K562 (cell line): ENCODE data around the gene TMEM229B. TPM values are rescaled to one million over a fixed set of nuclear protein-coding genes. Genes with fewer than 3 reads are reported as not detected.

Source experiments
- ATAC-seq: fragments of 200-7000 bp; cut with Tn5 transposase; 3 replicates; pipeline ENCODE4 v1.9.1; 2020; ENCODE audit warnings: moderate library complexity
- BruUV-seq: library from RNA; stranded (reverse); fragments of 400-500 nt; replicated peaks from 2 replicates; lab custom pipeline; 2021; lab: Mats Ljungman, UMichigan
- CTCF ChIA-PET: fragments of 300-600 bp; formaldehyde crosslinking; extraction: SDS; loops from one replicate; lab custom pipeline; 2021; ENCODE audit warnings: low intra/inter-chr PET ratio; lab: Yijun Ruan, JAX
- POLR2A ChIA-PET: fragments of 300-600, 350-650 bp; sonication (Branson Sonifier 250); formaldehyde crosslinking; extraction: SDS; loops from one replicate; lab custom pipeline; 2021; ENCODE audit warnings: antibody characterized with exemption, inconsistent platforms; lab: Yijun Ruan, JAX
- DNase-seq, 4 experiments: peaks; one replicate each; pipeline versions ENCODE4 v3.0.0 to v3.0.0-alpha.2; 2011 to 2018; ENCODE audit warnings: low spot score in 3 of 4, mixed read lengths in 3 of 4; ENCODE audit errors: extremely low read depth in 1 of 4
- FAIRE-seq: peaks from 2 replicates; lab custom pipeline; 2011; peaks lifted over from hg19 to GRCh38; lab: Jason Lieb, UNC
- H2AFZ ChIP-seq: 2 replicates; pipeline ENCODE4 v1.6.0; 2011; ENCODE audit warnings: low read depth, low read length, control low read depth, inconsistent platforms
- H3K27ac ChIP-seq: fragments of 200-600 bp; 3 replicates; pipeline ENCODE4 v1.8.0; 2011; ENCODE audit warnings: low read depth, mild to moderate bottlenecking, control low read depth, inconsistent platforms, low read length, moderate library complexity, mixed read lengths; ENCODE audit errors: extremely low read depth
- H3K27me3 ChIP-seq, 2 experiments: fragments of 300-600 bp in 1 of 2; 2 replicates in 1 of 2; 3 replicates in 1 of 2; pipeline versions ENCODE4 v1.6.0 to v1.8.0; 2011; ENCODE audit warnings: inconsistent platforms in 2 of 2, low read length in 2 of 2, mild to moderate bottlenecking in 1 of 2, mixed read lengths in 1 of 2, moderate library complexity in 1 of 2; ENCODE audit not compliant: control insufficient read depth in 2 of 2, insufficient read depth in 2 of 2
- H3K36me3 ChIP-seq: fragments of 300-600 bp; 3 replicates; pipeline ENCODE4 v1.8.0; 2011; ENCODE audit warnings: mild to moderate bottlenecking, low read length, inconsistent platforms; ENCODE audit not compliant: control insufficient read depth, insufficient read depth
- H3K4me1 ChIP-seq, 2 experiments: fragments of 200-600 bp in 1 of 2; replicated peaks in 1 of 2; 2 replicates in 1 of 2; 3 replicates in 1 of 2; pipeline versions ENCODE4 v1.5.1 to v1.8.0; 2011; ENCODE audit warnings: inconsistent platforms in 2 of 2, low read length in 2 of 2, mild to moderate bottlenecking in 1 of 2, mixed read lengths in 1 of 2, moderate library complexity in 1 of 2; ENCODE audit not compliant: control insufficient read depth in 2 of 2, insufficient read depth in 2 of 2
- H3K4me2 ChIP-seq: 2 replicates; pipeline ENCODE4 v1.6.1; 2011; ENCODE audit warnings: low read length, control low read depth, inconsistent platforms, mixed read lengths; ENCODE audit not compliant: insufficient read depth
- H3K4me3 ChIP-seq: fragments of 200-600 bp; sonication (generic), shearing (Covaris generic); 2 replicates; pipeline ENCODE4 v1.5.1; 2016; ENCODE audit warnings: control low read depth, inconsistent platforms
- H3K79me2 ChIP-seq: fragments of 200-600 bp; 3 replicates; pipeline ENCODE4 v1.8.0; 2011; ENCODE audit warnings: low read length, inconsistent platforms; ENCODE audit not compliant: control insufficient read depth, insufficient read depth
- H3K9ac ChIP-seq, 2 experiments: 2 replicates each; pipeline versions ENCODE4 v1.6.0 to v1.6.1; 2011; ENCODE audit warnings: low read depth in 2 of 2, low read length in 2 of 2, control low read depth in 1 of 2, inconsistent platforms in 1 of 2, mild to moderate bottlenecking in 1 of 2, mixed read lengths in 1 of 2; ENCODE audit not compliant: insufficient read depth in 1 of 2
- H3K9me1 ChIP-seq: one replicate; pipeline ENCODE4 v1.6.0; 2011; ENCODE audit warnings: inconsistent platforms, mild to moderate bottlenecking, low read length, moderate library complexity; ENCODE audit not compliant: control insufficient read depth, insufficient read depth
- H3K9me3 ChIP-seq: replicated peaks from 2 replicates; pipeline ENCODE4 v1.5.1; 2011; ENCODE audit warnings: low read depth, low read length, inconsistent platforms; ENCODE audit not compliant: control insufficient read depth, insufficient read depth
- H4K20me1 ChIP-seq: replicated peaks from 2 replicates; pipeline ENCODE4 v1.6.1; 2011; ENCODE audit warnings: low read length, inconsistent platforms, mixed read lengths; ENCODE audit not compliant: control insufficient read depth, insufficient read depth
- CHCHD3 ChIP-seq: fragments of 250-450 bp; sonication (Bioruptor Pico); IDR thresholded peaks from 2 replicates; pipeline ENCODE4 v2.1.2; 2022; ENCODE audit warnings: mild to moderate bottlenecking
- CUX1 ChIP-seq: fragments of 200-800 bp; sonication (Bioruptor generic); IDR thresholded peaks from 2 replicates; pipeline ENCODE4 v1.6.1; 2016; ENCODE audit warnings: missing genetic modification characterization, missing compliant biosample characterization
- EHMT2 ChIP-seq: fragments of 450-650 bp; IDR thresholded peaks from 2 replicates; pipeline ENCODE4 v1.6.1; 2018; ENCODE audit warnings: antibody characterized with exemption
- FOXA1 ChIP-seq: fragments of 450-650 bp; IDR thresholded peaks from 2 replicates; pipeline ENCODE4 v1.6.1; 2016; ENCODE audit warnings: mild to moderate bottlenecking, borderline replicate concordance
- FOXK1 ChIP-seq: sonication (generic); formaldehyde crosslinking; IDR thresholded peaks from 2 replicates; pipeline ENCODE4 v1.8.0; 2022; ENCODE audit warnings: missing genetic modification reagents, mild to moderate bottlenecking, borderline replicate concordance
- HDAC2 ChIP-seq: fragments of 450-650 bp; IDR thresholded peaks from 2 replicates; pipeline ENCODE4 v1.6.1; 2016; ENCODE audit warnings: mild to moderate bottlenecking
- HINFP ChIP-seq: fragments of 450-650 bp; conservative IDR thresholded peaks from 2 replicates; pipeline ENCODE4 v1.6.1; 2016; ENCODE audit warnings: missing genetic modification characterization, low read depth, mild to moderate bottlenecking, control low read depth, missing compliant biosample characterization
- RAD21 ChIP-seq, 2 experiments: fragments of 250-450 bp in 1 of 2; fragments of 450-650 bp in 1 of 2; sonication (Bioruptor Pico) in 1 of 2; formaldehyde crosslinking in 1 of 2; IDR thresholded peaks in 1 of 2; conservative IDR thresholded peaks in 1 of 2; 2 replicates each; pipeline versions ENCODE4 v1.4.0 to v1.8.0; 2020 to 2022; ENCODE audit warnings: mild to moderate bottlenecking in 2 of 2, moderate library complexity in 1 of 2
- RHOXF2B ChIP-seq: fragments of 250-450 bp; sonication (Bioruptor Pico); conservative IDR thresholded peaks from 2 replicates; pipeline ENCODE4 v1.5.1; 2021
- TCF7 ChIP-seq: sonication (generic); IDR thresholded peaks from 2 replicates; pipeline ENCODE4 v1.6.1; 2016; ENCODE audit warnings: antibody characterized with exemption, borderline replicate concordance
- TFAM ChIP-seq: fragments of 250-450 bp; sonication (Bioruptor Pico); conservative IDR thresholded peaks from 2 replicates; pipeline ENCODE4 v1.5.0; 2021; ENCODE audit warnings: mild to moderate bottlenecking, moderate library complexity
- ZNF274 ChIP-seq: IDR thresholded peaks from 2 replicates; pipeline ENCODE4 v1.6.1; 2011; ENCODE audit warnings: low read depth, mild to moderate bottlenecking, low read length, moderate library complexity, borderline replicate concordance
- ZNF324 ChIP-seq: fragments of 250-450 bp; sonication (Bioruptor Pico); IDR thresholded peaks from 2 replicates; pipeline ENCODE4 v1.4.0; 2020; ENCODE audit warnings: mild to moderate bottlenecking
- ZNF668 ChIP-seq: fragments of 250-450 bp; sonication (Bioruptor Pico); IDR thresholded peaks from 2 replicates; pipeline ENCODE4 v1.8.0; 2022; ENCODE audit warnings: mild to moderate bottlenecking, inconsistent platforms
- ZNF696 ChIP-seq: fragments of 250-450 bp; sonication (Bioruptor Pico); conservative IDR thresholded peaks from 2 replicates; pipeline ENCODE4 v1.4.0; 2020; ENCODE audit warnings: mild to moderate bottlenecking, moderate library complexity
- WGBS: fragments of 100-300 bp; shearing (Covaris generic); methylation state at CpG from one replicate; pipeline ENCODE4 v1.1.6; 2016; ENCODE audit warnings: low coverage, mixed read lengths; ENCODE audit not compliant: insufficient coverage; ENCODE audit errors: missing lambda C conversion rate; 5-methylcytosine and 5-hydroxymethylcytosine counted together
- in situ Hi-C: fragments of 300-500 bp; cut with MboI; formaldehyde crosslinking; loops from 4 replicates; pipeline ENCODE4 v1.15.0; 2018; ENCODE audit warnings: inconsistent platforms, mixed read lengths
- intact Hi-C: fragments of 100-400 bp; cut with micrococcal nuclease; formaldehyde crosslinking; loops from 2 replicates; pipeline ENCODE4 v1.14.2; 2022
- polyA plus RNA-seq, 8 experiments: library from polyadenylated mRNA; depleted of rRNA in 4 of 8; stranded (reverse) in 5 of 8; unstranded in 3 of 8; fragments of >200 nt; fragmentation: Nextera tagmentation in 2 of 8; fragmentation: Illumina TruSeq in 1 of 8; extraction: Ambion mirVana in 2 of 8; extraction: Trizol in 1 of 8; gene quantifications; 2 replicates each; pipeline versions ENCODE4 v1.2.1 to v1.2.3, GENCODE V29; 2011 to 2014; ENCODE audit warnings: inconsistent platforms in 1 of 8, missing spikeins in 1 of 8
- total RNA-seq, 7 experiments: library from RNA; depleted of rRNA in 6 of 7; stranded (reverse); fragments of >200 nt in 6 of 7; fragmentation: Illumina TruSeq in 2 of 7; extraction: Trizol in 2 of 7; gene quantifications; 2 replicates each; pipeline versions ENCODE4 v1.2.1 to v1.2.3, GENCODE V29; 2011 to 2021; ENCODE audit warnings: low replicate concordance in 1 of 7

TMEM229B gene
- total and polyA plus RNA-seq, 9 of the 15 experiments (the other 6 are each of a cell fraction or from before 2014, with no cell fraction given) = not detected

GRCh38 chr14:67528276-67528675, 39.8 kb upstream of the TMEM229B start:
- H3K4me2 ChIP-seq = no peak overlapping the region
- no peak for DNase-seq
- peaks cover 0 to 10% of the 10 kb centered on the region in 2 experiments; a peak in 3 of 5 replicates for H3K4me1 ChIP-seq
- intact Hi-C loops (no loop called here), in situ Hi-C loops (loop anchor here (5.0 kb wide), 1 partner anchor 39 kb away; no protein-coding TSS in a partner anchor)
- H3K36me3 ChIP-seq = no peaks in the 10 kb centered on the region
- no peak for TF ChIP-seq ZNF274
- no peak for TF ChIP-seq HINFP (tag)
- no peak for TF ChIP-seq HDAC2
- no peak for TF ChIP-seq CUX1 (CRISPR knock-in tag)
- TF ChIP-seq TFAM (CRISPR knock-in tag) = no peak
- TF ChIP-seq CHCHD3 (CRISPR knock-in tag) = no peak
- TF ChIP-seq TCF7 = no peak
- no peak for TF ChIP-seq FOXK1
- TF ChIP-seq FOXA1 = no peak
- TF ChIP-seq RAD21 (CRISPR knock-in tag; conservative IDR thresholded peaks at IDR 0.05 in 1 of 2, IDR thresholded peaks at IDR 0.05 in 1 of 2) = no peak
- TF ChIP-seq ZNF324 (CRISPR knock-in tag) = no peak
- no peak for TF ChIP-seq EHMT2
- no peak for TF ChIP-seq RHOXF2B (CRISPR knock-in tag)
- no peak for TF ChIP-seq ZNF668 (CRISPR knock-in tag)
- no peak for TF ChIP-seq ZNF696 (CRISPR knock-in tag)
- H2AFZ ChIP-seq = no peak overlapping the region
- 0% methylated on average over 1 of the region's 1 CpG for WGBS
- no peak overlapping the region for H3K9ac ChIP-seq
- ChIA-PET CTCF (no interaction called here), POLR2A (interaction anchor here (1.0 kb wide), 1 partner anchor 13 kb away, joined by 3 read pairs; no protein-coding TSS in a partner anchor)
- no peaks in the 10 kb centered on the region for H3K9me1 ChIP-seq
- ATAC-seq = no peak
- no peak overlapping the region for H3K27ac ChIP-seq
- FAIRE-seq = no peak
- no peaks in the 10 kb centered on the region for H4K20me1 ChIP-seq
- H3K27me3 ChIP-seq = peaks cover 2 to 10% of the 10 kb centered on the region in 2 experiments; a peak in 3 of 5 replicates
- no peaks in the 10 kb centered on the region for H3K9me3 ChIP-seq
- H3K4me3 ChIP-seq = no peak overlapping the region
- no TSS peak for BruUV-seq
- H3K79me2 ChIP-seq = no peaks in the 10 kb centered on the region
